A549 (cell line): Measurements from ENCODE around the gene PRKN.

Experiments
- BHLHE40 ChIP-seq: IDR thresholded peaks from 2 replicates; pipeline ENCODE4 v1.6.1; 2012; ENCODE audit warnings: low read depth, low read length, inconsistent platforms
- POLR2A ChIP-seq: IDR thresholded peaks from 2 replicates; pipeline ENCODE4 v1.6.1; 2012; ENCODE audit warnings: mild to moderate bottlenecking, low read length
- POLR2AphosphoS2 ChIP-seq: conservative IDR thresholded peaks from 2 replicates; pipeline ENCODE4 v1.6.1; 2012; ENCODE audit warnings: low read length, improper control_type of control experiment, inconsistent platforms

DNA sequence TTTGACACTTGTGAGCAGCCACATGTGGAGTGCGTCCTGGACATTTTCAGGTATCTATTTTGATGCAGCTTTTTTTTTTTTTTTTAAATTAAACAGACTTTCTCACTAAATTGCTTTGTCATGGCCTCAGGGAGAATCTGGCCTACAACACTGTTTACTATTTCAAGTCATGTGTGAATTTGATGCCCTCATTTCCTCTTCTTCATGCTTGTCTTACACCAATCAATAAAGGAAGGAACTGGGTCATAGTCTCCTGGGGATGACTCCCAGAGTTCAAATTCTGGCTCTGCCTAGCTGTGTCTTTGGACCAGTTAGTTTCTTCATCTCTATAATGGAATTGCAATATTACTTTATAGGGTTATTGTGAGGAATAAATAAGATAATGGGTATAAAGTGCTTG lies 554.1 kb downstream of the PRKN start:
- no peak for TF ChIP-seq POLR2A
- no peak for TF ChIP-seq POLR2AphosphoS2
- TF ChIP-seq BHLHE40 = no peak
